ENCODE measurements around the gene SLC38A2.

DNA sequence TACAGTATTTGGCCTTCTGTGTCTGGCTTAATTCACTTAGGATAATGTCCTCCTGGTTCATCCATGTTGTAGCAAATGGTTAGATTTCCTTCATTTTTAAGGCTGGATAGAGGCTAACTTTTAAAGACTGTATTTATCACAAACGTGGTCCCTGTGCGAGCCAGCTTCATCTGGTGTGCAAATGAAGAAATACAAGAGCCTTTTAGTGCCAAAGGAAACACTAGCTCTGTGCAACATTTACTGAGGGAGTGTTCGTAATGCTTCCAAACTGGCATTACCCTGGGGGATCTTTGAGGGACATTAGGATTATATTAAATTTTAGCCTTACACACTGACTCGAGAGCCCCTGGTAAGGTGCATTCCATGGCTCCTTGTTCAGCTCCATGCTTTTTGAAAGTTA is 43.0 kb upstream of the SLC38A2 start:
- TF ChIP-seq, protein P1, sequence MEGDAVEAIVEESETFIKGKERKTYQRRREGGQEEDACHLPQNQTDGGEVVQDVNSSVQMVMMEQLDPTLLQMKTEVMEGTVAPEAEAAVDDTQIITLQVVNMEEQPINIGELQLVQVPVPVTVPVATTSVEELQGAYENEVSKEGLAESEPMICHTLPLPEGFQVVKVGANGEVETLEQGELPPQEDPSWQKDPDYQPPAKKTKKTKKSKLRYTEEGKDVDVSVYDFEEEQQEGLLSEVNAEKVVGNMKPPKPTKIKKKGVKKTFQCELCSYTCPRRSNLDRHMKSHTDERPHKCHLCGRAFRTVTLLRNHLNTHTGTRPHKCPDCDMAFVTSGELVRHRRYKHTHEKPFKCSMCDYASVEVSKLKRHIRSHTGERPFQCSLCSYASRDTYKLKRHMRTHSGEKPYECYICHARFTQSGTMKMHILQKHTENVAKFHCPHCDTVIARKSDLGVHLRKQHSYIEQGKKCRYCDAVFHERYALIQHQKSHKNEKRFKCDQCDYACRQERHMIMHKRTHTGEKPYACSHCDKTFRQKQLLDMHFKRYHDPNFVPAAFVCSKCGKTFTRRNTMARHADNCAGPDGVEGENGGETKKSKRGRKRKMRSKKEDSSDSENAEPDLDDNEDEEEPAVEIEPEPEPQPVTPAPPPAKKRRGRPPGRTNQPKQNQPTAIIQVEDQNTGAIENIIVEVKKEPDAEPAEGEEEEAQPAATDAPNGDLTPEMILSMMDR (IDR thresholded peaks at IDR 0.05; ENCODE audit: low read length) = no peak
- no peak for TF ChIP-seq EZH2 (optimal IDR thresholded peaks at IDR 0.05; ENCODE audit: low read depth, low read length)
